K562 (cell line): ENCODE results near the gene DNASE1L2. TPM values are rescaled to one million over a fixed set of nuclear protein-coding genes. Genes with fewer than 3 reads are reported as not detected.
A peak's percentile ranks its signal among the peaks of the same experiment; 100 is the strongest.

ENCODE experiments used
- ATAC-seq: fragments of 200-7000 bp; cut with Tn5 transposase; 3 replicates; pipeline ENCODE4 v1.9.1; 2020; ENCODE audit warnings: moderate library complexity
- BruUV-seq: library from RNA; stranded (reverse); fragments of 400-500 nt; replicated peaks from 2 replicates; lab custom pipeline; 2021; lab: Mats Ljungman, UMichigan
- CTCF ChIA-PET: fragments of 300-600 bp; formaldehyde crosslinking; extraction: SDS; loops from one replicate; lab custom pipeline; 2021; ENCODE audit warnings: low intra/inter-chr PET ratio; lab: Yijun Ruan, JAX
- POLR2A ChIA-PET: fragments of 300-600, 350-650 bp; sonication (Branson Sonifier 250); formaldehyde crosslinking; extraction: SDS; loops from one replicate; lab custom pipeline; 2021; ENCODE audit warnings: antibody characterized with exemption, inconsistent platforms; lab: Yijun Ruan, JAX
- DNase-seq, 4 experiments: peaks; one replicate each; pipeline versions ENCODE4 v3.0.0 to v3.0.0-alpha.2; 2011 to 2018; ENCODE audit warnings: low spot score in 3 of 4, mixed read lengths in 3 of 4; ENCODE audit errors: extremely low read depth in 1 of 4
- FAIRE-seq: peaks from 2 replicates; lab custom pipeline; 2011; peaks lifted over from hg19 to GRCh38; lab: Jason Lieb, UNC
- H2AFZ ChIP-seq: 2 replicates; pipeline ENCODE4 v1.6.0; 2011; ENCODE audit warnings: low read depth, low read length, control low read depth, inconsistent platforms
- H3K27ac ChIP-seq: fragments of 200-600 bp; 3 replicates; pipeline ENCODE4 v1.8.0; 2011; ENCODE audit warnings: low read depth, mild to moderate bottlenecking, control low read depth, inconsistent platforms, low read length, moderate library complexity, mixed read lengths; ENCODE audit errors: extremely low read depth
- H3K27me3 ChIP-seq, 2 experiments: fragments of 300-600 bp in 1 of 2; 2 replicates in 1 of 2; 3 replicates in 1 of 2; pipeline versions ENCODE4 v1.6.0 to v1.8.0; 2011; ENCODE audit warnings: inconsistent platforms in 2 of 2, low read length in 2 of 2, mild to moderate bottlenecking in 1 of 2, mixed read lengths in 1 of 2, moderate library complexity in 1 of 2; ENCODE audit not compliant: control insufficient read depth in 2 of 2, insufficient read depth in 2 of 2
- H3K36me3 ChIP-seq: fragments of 300-600 bp; 3 replicates; pipeline ENCODE4 v1.8.0; 2011; ENCODE audit warnings: mild to moderate bottlenecking, low read length, inconsistent platforms; ENCODE audit not compliant: control insufficient read depth, insufficient read depth
- H3K4me1 ChIP-seq, 2 experiments: fragments of 200-600 bp in 1 of 2; replicated peaks in 1 of 2; 2 replicates in 1 of 2; 3 replicates in 1 of 2; pipeline versions ENCODE4 v1.5.1 to v1.8.0; 2011; ENCODE audit warnings: inconsistent platforms in 2 of 2, low read length in 2 of 2, mild to moderate bottlenecking in 1 of 2, mixed read lengths in 1 of 2, moderate library complexity in 1 of 2; ENCODE audit not compliant: control insufficient read depth in 2 of 2, insufficient read depth in 2 of 2
- H3K4me2 ChIP-seq: 2 replicates; pipeline ENCODE4 v1.6.1; 2011; ENCODE audit warnings: low read length, control low read depth, inconsistent platforms, mixed read lengths; ENCODE audit not compliant: insufficient read depth
- H3K4me3 ChIP-seq: fragments of 200-600 bp; sonication (generic), shearing (Covaris generic); 2 replicates; pipeline ENCODE4 v1.5.1; 2016; ENCODE audit warnings: control low read depth, inconsistent platforms
- H3K79me2 ChIP-seq: fragments of 200-600 bp; 3 replicates; pipeline ENCODE4 v1.8.0; 2011; ENCODE audit warnings: low read length, inconsistent platforms; ENCODE audit not compliant: control insufficient read depth, insufficient read depth
- H3K9ac ChIP-seq, 2 experiments: 2 replicates each; pipeline versions ENCODE4 v1.6.0 to v1.6.1; 2011; ENCODE audit warnings: low read depth in 2 of 2, low read length in 2 of 2, control low read depth in 1 of 2, inconsistent platforms in 1 of 2, mild to moderate bottlenecking in 1 of 2, mixed read lengths in 1 of 2; ENCODE audit not compliant: insufficient read depth in 1 of 2
- H3K9me1 ChIP-seq: one replicate; pipeline ENCODE4 v1.6.0; 2011; ENCODE audit warnings: inconsistent platforms, mild to moderate bottlenecking, low read length, moderate library complexity; ENCODE audit not compliant: control insufficient read depth, insufficient read depth
- H3K9me3 ChIP-seq: replicated peaks from 2 replicates; pipeline ENCODE4 v1.5.1; 2011; ENCODE audit warnings: low read depth, low read length, inconsistent platforms; ENCODE audit not compliant: control insufficient read depth, insufficient read depth
- H4K20me1 ChIP-seq: replicated peaks from 2 replicates; pipeline ENCODE4 v1.6.1; 2011; ENCODE audit warnings: low read length, inconsistent platforms, mixed read lengths; ENCODE audit not compliant: control insufficient read depth, insufficient read depth
- CBX1 ChIP-seq: sonication (generic); IDR thresholded peaks from 2 replicates; pipeline ENCODE4 v1.6.1; 2016; ENCODE audit warnings: antibody characterized with exemption, low read depth, mild to moderate bottlenecking
- DEAF1 ChIP-seq: fragments of 450-650 bp; formaldehyde crosslinking; IDR thresholded peaks from 2 replicates; pipeline ENCODE4 v1.4.0; 2020; ENCODE audit warnings: mild to moderate bottlenecking, moderate library complexity
- EGR1 ChIP-seq: fragments of 450-650 bp; conservative IDR thresholded peaks from 2 replicates; pipeline ENCODE4 v1.6.1; 2017; ENCODE audit warnings: mild to moderate bottlenecking
- FOXA3 ChIP-seq, 2 experiments: fragments of 450-650 bp in 1 of 2; sonication (generic) in 1 of 2; formaldehyde crosslinking; IDR thresholded peaks in 1 of 2; conservative IDR thresholded peaks in 1 of 2; 2 replicates each; pipeline versions ENCODE4 v1.4.0 to v1.8.0; 2020 to 2022; ENCODE audit warnings: mild to moderate bottlenecking in 2 of 2, missing genetic modification reagents in 1 of 2
- FUS ChIP-seq: fragments of 200-400 bp; formaldehyde crosslinking; optimal IDR thresholded peaks from 2 replicates; pipeline ENCODE3; 2017; ENCODE audit warnings: low read depth, low read length
- HEY1 ChIP-seq: fragments of 250-450 bp; sonication (Bioruptor Pico); IDR thresholded peaks from 2 replicates; pipeline ENCODE4 v1.5.0; 2020; ENCODE audit warnings: mild to moderate bottlenecking, moderate library complexity, borderline replicate concordance
- HMGN3 ChIP-seq: IDR thresholded peaks from 2 replicates; pipeline ENCODE4 v1.6.1; 2011; ENCODE audit warnings: borderline replicate concordance, low read depth, mild to moderate bottlenecking, mixed read lengths, low read length; ENCODE audit not compliant: insufficient read length; ENCODE audit errors: extremely low read depth
- ID3 ChIP-seq, 2 experiments: fragments of 250-450 bp in 1 of 2; fragments of 450-650 bp in 1 of 2; sonication (Bioruptor Pico) in 1 of 2; IDR thresholded peaks; 2 replicates each; pipeline versions ENCODE4 v1.6.1 to v1.8.0; 2016 to 2021; ENCODE audit warnings: mild to moderate bottlenecking in 2 of 2, moderate library complexity in 2 of 2, missing compliant biosample characterization in 1 of 2, missing genetic modification characterization in 1 of 2
- JUN ChIP-seq, 2 experiments: sonication (generic) in 1 of 2; formaldehyde crosslinking in 1 of 2; IDR thresholded peaks; 2 replicates each; pipeline versions ENCODE4 v1.6.1 to v1.8.0; 2012 to 2022; ENCODE audit warnings: borderline replicate concordance in 2 of 2, mild to moderate bottlenecking in 2 of 2, improper control_type of control experiment in 1 of 2, low read depth in 1 of 2, low read length in 1 of 2, missing genetic modification reagents in 1 of 2
- LARP7 ChIP-seq: fragments of 450-650 bp; IDR thresholded peaks from 2 replicates; pipeline ENCODE4 v1.6.1; 2016
- MED1 ChIP-seq: sonication (generic); formaldehyde crosslinking; IDR thresholded peaks from 2 replicates; pipeline ENCODE4 v1.8.1; 2023; ENCODE audit warnings: missing genetic modification reagents, borderline replicate concordance
- NFIC ChIP-seq: fragments of 450-650 bp; IDR thresholded peaks from 2 replicates; pipeline ENCODE4 v1.6.1; 2017; ENCODE audit warnings: mild to moderate bottlenecking, inconsistent platforms
- PATZ1 ChIP-seq: fragments of 250-450 bp; sonication (Bioruptor Pico); IDR thresholded peaks from 2 replicates; pipeline ENCODE4 v1.5.0; 2020; ENCODE audit warnings: mild to moderate bottlenecking, borderline replicate concordance
- SRSF7 ChIP-seq: fragments of 200-400 bp; formaldehyde crosslinking; optimal IDR thresholded peaks from 2 replicates; pipeline ENCODE3; 2017; ENCODE audit warnings: mild to moderate bottlenecking, low read depth, low read length
- ZNF778 ChIP-seq: fragments of 450-650 bp; formaldehyde crosslinking; IDR thresholded peaks from 2 replicates; pipeline ENCODE4 v1.4.0; 2020; ENCODE audit warnings: mild to moderate bottlenecking, moderate library complexity
- WGBS: fragments of 100-300 bp; shearing (Covaris generic); methylation state at CpG from one replicate; pipeline ENCODE4 v1.1.6; 2016; ENCODE audit warnings: low coverage, mixed read lengths; ENCODE audit not compliant: insufficient coverage; ENCODE audit errors: missing lambda C conversion rate; 5-methylcytosine and 5-hydroxymethylcytosine counted together
- in situ Hi-C: fragments of 300-500 bp; cut with MboI; formaldehyde crosslinking; loops from 4 replicates; pipeline ENCODE4 v1.15.0; 2018; ENCODE audit warnings: inconsistent platforms, mixed read lengths
- intact Hi-C: fragments of 100-400 bp; cut with micrococcal nuclease; formaldehyde crosslinking; loops from 2 replicates; pipeline ENCODE4 v1.14.2; 2022
- polyA plus RNA-seq, 8 experiments: library from polyadenylated mRNA; depleted of rRNA in 4 of 8; stranded (reverse) in 5 of 8; unstranded in 3 of 8; fragments of >200 nt; fragmentation: Nextera tagmentation in 2 of 8; fragmentation: Illumina TruSeq in 1 of 8; extraction: Ambion mirVana in 2 of 8; extraction: Trizol in 1 of 8; gene quantifications; 2 replicates each; pipeline versions ENCODE4 v1.2.1 to v1.2.3, GENCODE V29; 2011 to 2014; ENCODE audit warnings: inconsistent platforms in 1 of 8, missing spikeins in 1 of 8
- total RNA-seq, 7 experiments: library from RNA; depleted of rRNA in 6 of 7; stranded (reverse); fragments of >200 nt in 6 of 7; fragmentation: Illumina TruSeq in 2 of 7; extraction: Trizol in 2 of 7; gene quantifications; 2 replicates each; pipeline versions ENCODE4 v1.2.1 to v1.2.3, GENCODE V29; 2011 to 2021; ENCODE audit warnings: low replicate concordance in 1 of 7

DNASE1L2 gene
- total and polyA plus RNA-seq, 9 of the 15 experiments (the other 6 are each of a cell fraction or from before 2014, with no cell fraction given) = 0.08 to 2.7 (median 1.7) TPM; not detected in 1

- WGBS = under 1% methylated on average over 57 of the region's 88 CpGs
- intact Hi-C loops (loop anchor here (1.0 to 5.0 kb wide), 4 partner anchors 17 to 97 kb away; partner anchors contain the start of genes CASKIN1, E4F1, RNPS1 and TRAF7), in situ Hi-C loops (no loop called here)
- Histone ChIP-seq H3K27me3 (no peaks in the 10 kb centered on the region), H3K36me3 (peaks cover 72% of the 10 kb centered on the region; the same call in 2 of the 3 replicates), H3K4me2 (peak within 1 kb of the TSS; percentile 83), H3K9me1 (no peaks in the 10 kb centered on the region), H3K79me2 (peaks cover 49% of the 10 kb centered on the region), H4K20me1 (0 out of 2 replicates have a peak, but pooled peaks cover 3% of the 10 kb centered on the region), H3K9ac (peak within 1 kb of the TSS; percentile 92 to 99), H3K4me1 (peaks cover 8 to 26% of the 10 kb centered on the region in 2 experiments), H3K9me3 (no peaks in the 10 kb centered on the region), H3K4me3 (peak within 1 kb of the TSS; percentile 94), H3K27ac (peak within 1 kb of the TSS; percentile 97), H2AFZ (peak within 1 kb of the TSS; percentile 70)
- ChIA-PET CTCF (interaction anchor here (2.4 kb wide), 1 partner anchor 57 kb away, joined by 18 read pairs; no protein-coding TSS in a partner anchor), POLR2A (interaction anchor here (0.6 to 3.7 kb wide), 23 partner anchors 11 to 474 kb away, joined by 3 to 40 read pairs (median 4); partner anchors contain the start of genes PGP, RNPS1 and TRAF7)
- ATAC-seq = peak; percentile 93
- peak; percentile 94 for FAIRE-seq
- DNase-seq = peak; percentile 97 to 99 (median 97)
- no TSS peak for BruUV-seq
- TF ChIP-seq LARP7 (no peak), HEY1 (no peak), FOXA3 (CRISPR knock-in tag; conservative IDR thresholded peaks at IDR 0.05 in 1 of 2, IDR thresholded peaks at IDR 0.05 in 1 of 2) (no peak), NFIC (peak; percentile 99), ID3 (CRISPR knock-in tag; IDR thresholded peaks at IDR 0.05) (no peak), ID3 (tag; IDR thresholded peaks at IDR 0.05) (peak; percentile 87), CBX1 (peak; percentile 47; the same call in 1 of the 2 replicates), MED1 (CRISPR knock-in tag) (0 out of 2 replicates have a peak, but pooled peaks have one; percentile 79), DEAF1 (CRISPR knock-in tag) (peak; percentile 77), JUN (IDR thresholded peaks at IDR 0.05; ENCODE audit: borderline replicate concordance, low read depth, low read length) (peak; percentile 11; the same call in 1 of the 2 replicates), JUN (CRISPR knock-in tag; IDR thresholded peaks at IDR 0.05; ENCODE audit: borderline replicate concordance) (peak; percentile 40; the same call in 1 of the 2 replicates), PATZ1 (CRISPR knock-in tag) (peak; percentile 68; the same call in 1 of the 2 replicates), FUS (peak; percentile 89), HMGN3 (peak; percentile 90), EGR1 (peak; percentile 76), ZNF778 (CRISPR knock-in tag) (no peak), SRSF7 (no peak)
Measured at GRCh38 chr16:2251296-2252111, 15.3 kb downstream of the DNASE1L2 start, which contains the start of gene ECI1. TSS of gene ECI1 (minus strand) at chr16:2251587. CDS start at chr16:2251566, 21 bp downstream.
